A673 (cell line): ENCODE results near the gene CPNE5. TPM values are rescaled to one million over a fixed set of nuclear protein-coding genes. Genes with fewer than 3 reads are reported as not detected.

ENCODE experiments used
- BruUV-seq: library from RNA; stranded (reverse); fragments of 400-500 nt; replicated peaks from 2 replicates; lab custom pipeline; 2021; lab: Mats Ljungman, UMichigan
- CTCF ChIA-PET: fragments of 300-600 bp; sonication (Branson Sonifier 250); formaldehyde crosslinking; loops from one replicate; lab custom pipeline; 2022; ENCODE audit warnings: antibody characterized with exemption; lab: Charles Lee
- POLR2A ChIA-PET: fragments of 300-600 bp; sonication (Branson Sonifier 250); formaldehyde crosslinking; loops from one replicate; lab custom pipeline; 2022; ENCODE audit warnings: antibody characterized with exemption; ENCODE audit not compliant: low non-redundant PET; lab: Charles Lee
- DNase-seq: peaks from one replicate; pipeline ENCODE4 v3.0.0-alpha.2; 2015; ENCODE audit warnings: low spot score
- H3K27ac ChIP-seq: fragments of 200-600 bp; sonication (generic); 2 replicates; pipeline ENCODE4 v1.5.1; 2016; ENCODE audit warnings: mixed run types, low read depth, mild to moderate bottlenecking, mixed read lengths, antibody characterized with exemption, low read length; ENCODE audit not compliant: poor library complexity, severe bottlenecking
- H3K27me3 ChIP-seq: fragments of 200-600 bp; sonication (generic); replicated peaks from 2 replicates; pipeline ENCODE4 v1.6.1; 2017; ENCODE audit warnings: mixed run types, low read depth, mild to moderate bottlenecking, mixed read lengths, antibody characterized with exemption, low read length; ENCODE audit not compliant: insufficient read depth, poor library complexity
- H3K36me3 ChIP-seq: fragments of 200-600 bp; sonication (generic); 2 replicates; pipeline ENCODE4 v1.6.1; 2016; ENCODE audit warnings: mixed run types, mild to moderate bottlenecking, mixed read lengths, antibody characterized with exemption, low read length; ENCODE audit not compliant: insufficient read depth, poor library complexity, severe bottlenecking
- H3K4me1 ChIP-seq: fragments of 200-600 bp; sonication (generic); 2 replicates; pipeline ENCODE4 v1.6.1; 2017; ENCODE audit warnings: mixed run types, mild to moderate bottlenecking, mixed read lengths, antibody characterized with exemption, low read length; ENCODE audit not compliant: insufficient read depth, poor library complexity, severe bottlenecking
- H3K4me3 ChIP-seq: fragments of 200-600 bp; sonication (generic); 2 replicates; pipeline ENCODE4 v1.5.1; 2016; ENCODE audit warnings: low read depth, mixed run types, mild to moderate bottlenecking, mixed read lengths, low read length; ENCODE audit not compliant: poor library complexity, severe bottlenecking
- H3K9me3 ChIP-seq: fragments of 200-600 bp; sonication (generic); 2 replicates; pipeline ENCODE4 v1.6.1; 2016; ENCODE audit warnings: mixed run types, low read depth, mild to moderate bottlenecking, mixed read lengths, antibody characterized with exemption, low read length; ENCODE audit not compliant: poor library complexity, severe bottlenecking
- EZH2 ChIP-seq: fragments of 200-600 bp; sonication (generic); IDR thresholded peaks from 2 replicates; pipeline ENCODE4 v1.6.1; 2017; ENCODE audit warnings: borderline replicate concordance, low read depth, mild to moderate bottlenecking, mixed read lengths, antibody characterized with exemption, low read length; ENCODE audit not compliant: poor library complexity, severe bottlenecking
- intact Hi-C: fragments of 100-400 bp; cut with micrococcal nuclease; formaldehyde crosslinking; loops from one replicate; pipeline ENCODE4 v1.10.0; 2022; ENCODE audit not compliant: unreplicated experiment
- total RNA-seq: library from RNA; stranded (reverse); gene quantifications from 2 replicates; pipeline ENCODE4 v1.2.3, GENCODE V29; 2021
- TF ChIP-seq, protein P1 (sequence below): fragments of 300-800, 200-600 bp; sonication (generic); conservative IDR thresholded peaks from 2 replicates; pipeline ENCODE4 v1.5.1; 2017; ENCODE audit warnings: low read depth, mild to moderate bottlenecking, antibody characterized with exemption, low read length, moderate library complexity, mixed read lengths

Gene CPNE5
- total RNA-seq, 1 experiment from 2014 or later: 0.13 TPM

DNA sequence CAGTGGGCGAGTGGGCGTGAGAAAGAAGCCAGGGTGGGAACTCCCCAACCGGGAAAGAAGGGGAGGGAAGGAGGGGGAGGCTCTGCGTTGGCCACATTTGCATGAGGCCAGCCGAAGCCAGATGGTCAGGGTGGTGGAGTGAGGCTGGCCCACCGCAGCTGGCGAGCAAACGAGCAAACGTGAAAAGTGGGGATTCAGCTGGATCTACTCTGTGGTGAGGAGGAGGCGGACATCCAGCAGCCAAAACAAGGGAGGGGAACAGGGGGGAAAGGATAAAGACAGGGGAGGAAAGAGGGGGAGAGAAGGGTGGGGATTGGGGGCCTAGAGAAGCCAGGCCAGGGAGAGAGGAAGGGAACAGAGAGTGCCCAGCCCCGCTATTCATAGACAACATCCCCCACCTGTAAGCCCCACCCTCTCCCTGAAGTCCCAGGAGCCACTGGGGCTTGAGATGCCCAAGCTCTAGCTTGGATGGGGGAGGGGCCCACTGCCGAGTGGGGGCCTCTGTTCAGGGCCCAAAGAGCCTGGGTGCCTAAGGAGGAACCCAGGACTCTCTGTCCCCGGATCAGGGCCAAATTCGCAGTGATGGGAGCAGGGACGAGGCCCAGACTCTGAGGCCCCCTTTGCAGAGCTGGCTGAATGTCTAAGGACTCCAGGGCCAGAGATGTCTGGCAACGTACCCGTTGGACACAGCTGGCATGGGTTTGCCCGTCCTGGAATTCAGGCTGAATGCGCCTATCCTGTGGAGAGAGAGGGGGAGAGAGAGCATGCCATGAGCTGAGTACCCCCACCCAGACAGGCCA, 45.1 kb downstream of the CPNE5 start:
- TF ChIP-seq, protein P1, sequence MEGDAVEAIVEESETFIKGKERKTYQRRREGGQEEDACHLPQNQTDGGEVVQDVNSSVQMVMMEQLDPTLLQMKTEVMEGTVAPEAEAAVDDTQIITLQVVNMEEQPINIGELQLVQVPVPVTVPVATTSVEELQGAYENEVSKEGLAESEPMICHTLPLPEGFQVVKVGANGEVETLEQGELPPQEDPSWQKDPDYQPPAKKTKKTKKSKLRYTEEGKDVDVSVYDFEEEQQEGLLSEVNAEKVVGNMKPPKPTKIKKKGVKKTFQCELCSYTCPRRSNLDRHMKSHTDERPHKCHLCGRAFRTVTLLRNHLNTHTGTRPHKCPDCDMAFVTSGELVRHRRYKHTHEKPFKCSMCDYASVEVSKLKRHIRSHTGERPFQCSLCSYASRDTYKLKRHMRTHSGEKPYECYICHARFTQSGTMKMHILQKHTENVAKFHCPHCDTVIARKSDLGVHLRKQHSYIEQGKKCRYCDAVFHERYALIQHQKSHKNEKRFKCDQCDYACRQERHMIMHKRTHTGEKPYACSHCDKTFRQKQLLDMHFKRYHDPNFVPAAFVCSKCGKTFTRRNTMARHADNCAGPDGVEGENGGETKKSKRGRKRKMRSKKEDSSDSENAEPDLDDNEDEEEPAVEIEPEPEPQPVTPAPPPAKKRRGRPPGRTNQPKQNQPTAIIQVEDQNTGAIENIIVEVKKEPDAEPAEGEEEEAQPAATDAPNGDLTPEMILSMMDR: no peak
- TF ChIP-seq EZH2: no peak
- BruUV-seq: no TSS peak
- DNase-seq: no peak
- Histone ChIP-seq H3K9me3 (no peaks in the 10 kb centered on the region), H3K27ac (no peak overlapping the region), H3K4me1 (peaks cover under 1% of the 10 kb centered on the region), H3K4me3 (no peak overlapping the region), H3K36me3 (no peaks in the 10 kb centered on the region), H3K27me3 (no peaks in the 10 kb centered on the region)
- intact Hi-C loops: no loop called here
- CTCF ChIA-PET: no interaction called here
- POLR2A ChIA-PET: interaction anchor here (0.6 kb wide), 1 partner anchor 91 kb away, joined by 17 read pairs; no protein-coding TSS in a partner anchor

DNA sequence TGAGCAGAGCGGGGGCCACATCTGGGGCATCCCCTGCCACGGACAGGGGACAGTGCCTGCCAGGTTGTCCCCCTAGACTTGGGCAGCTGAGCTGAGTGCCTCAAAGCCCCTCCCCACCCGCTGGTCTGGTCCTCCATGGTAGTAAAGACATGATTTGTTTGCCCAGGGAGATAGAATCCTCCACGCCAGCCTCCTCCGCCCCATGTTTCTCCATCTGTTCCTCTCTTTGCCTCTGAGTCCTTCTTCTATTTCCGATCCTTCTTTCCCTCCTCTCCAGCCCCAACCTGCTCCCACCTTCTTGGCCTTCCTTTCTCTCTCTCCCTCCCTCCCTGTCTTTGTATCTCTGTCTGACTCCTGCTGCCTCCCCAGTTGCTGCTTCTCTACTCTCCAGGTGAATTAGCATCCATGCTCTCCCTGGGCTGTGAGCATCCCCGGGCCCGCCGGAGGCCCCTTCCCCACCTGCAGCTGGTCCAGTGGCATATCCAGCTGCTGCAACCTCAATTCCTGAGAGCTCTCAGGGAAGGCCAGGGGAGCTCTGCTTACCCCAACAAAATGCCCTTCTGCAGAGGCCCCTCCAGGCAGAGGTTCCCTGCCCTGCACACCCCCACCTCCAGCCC, 45.8 kb downstream of the CPNE5 start:
- Histone ChIP-seq H3K27ac (no peak overlapping the region), H3K4me1 (peaks cover 7% of the 10 kb centered on the region), H3K36me3 (no peaks in the 10 kb centered on the region), H3K4me3 (no peak overlapping the region), H3K9me3 (no peaks in the 10 kb centered on the region), H3K27me3 (no peaks in the 10 kb centered on the region)
- DNase-seq: no peak
- CTCF ChIA-PET: no interaction called here
- intact Hi-C loops: no loop called here
- POLR2A ChIA-PET: interaction anchor here (0.6 kb wide), 1 partner anchor 91 kb away, joined by 17 read pairs; no protein-coding TSS in a partner anchor
- TF ChIP-seq, protein P1: no peak
- no peak for TF ChIP-seq EZH2
- BruUV-seq: no TSS peak

DNA sequence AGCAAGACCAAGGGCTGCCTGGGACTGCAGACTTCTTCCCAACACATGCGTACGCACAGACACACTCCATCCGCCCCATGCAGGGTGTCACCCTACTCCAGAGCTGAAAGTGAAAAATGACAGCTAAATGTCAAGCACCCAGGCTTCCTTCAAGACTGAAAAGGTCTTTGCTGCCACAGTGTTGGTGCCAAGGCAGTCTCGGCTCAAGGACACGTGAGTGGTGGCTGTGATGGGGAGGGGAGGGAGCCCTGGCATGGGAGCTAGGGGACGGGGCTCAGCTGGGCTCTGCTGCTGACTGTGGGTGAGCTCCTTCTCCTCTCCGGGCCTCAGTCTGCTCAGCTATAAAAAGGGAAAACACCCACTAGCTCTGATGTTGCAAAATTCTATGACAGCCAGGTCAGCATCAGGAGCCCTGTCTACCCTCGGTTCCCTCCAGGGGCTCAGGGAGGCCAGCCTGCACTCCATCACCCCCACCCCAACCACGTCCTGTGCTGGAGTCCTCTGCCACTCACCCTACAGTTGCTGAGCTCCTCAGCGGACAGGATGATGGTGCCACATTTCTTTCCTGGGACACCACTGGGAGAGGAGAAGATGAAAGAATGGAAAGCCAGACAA, 47.6 kb downstream of the CPNE5 start:
- no peaks in the 10 kb centered on the region for H3K36me3 ChIP-seq
- ChIA-PET CTCF (no interaction called here), POLR2A (no interaction called here)
- TF ChIP-seq, protein P1: no peak
- no peak for TF ChIP-seq EZH2
- no peak overlapping the region for H3K27ac ChIP-seq
- intact Hi-C loops: no loop called here
- H3K9me3 ChIP-seq: no peaks in the 10 kb centered on the region
- peaks cover 8% of the 10 kb centered on the region for H3K4me1 ChIP-seq
- H3K4me3 ChIP-seq: no peak overlapping the region
- no peaks in the 10 kb centered on the region for H3K27me3 ChIP-seq
- BruUV-seq: no TSS peak
- no peak for DNase-seq
